ENCODE results near the gene GABRB3.

DNA sequence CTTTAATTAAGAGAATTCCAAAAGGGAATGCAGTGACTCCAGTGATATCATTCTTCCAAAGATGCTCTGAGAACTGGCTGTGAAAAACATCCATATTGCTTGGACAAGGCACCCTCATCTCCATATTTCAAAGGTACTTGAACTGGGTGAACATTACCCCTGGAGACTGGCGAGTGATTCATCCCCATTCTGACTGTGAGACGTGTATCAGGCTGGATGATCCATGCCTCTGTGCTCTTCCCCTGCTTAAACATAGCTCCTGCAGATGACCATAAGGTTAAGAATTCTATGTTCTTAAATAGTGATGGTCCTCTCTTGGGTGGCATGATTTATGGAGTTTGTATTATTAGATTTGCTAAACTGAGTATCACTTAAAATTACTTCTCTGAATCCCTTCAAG, 137.8 kb downstream of the GABRB3 start:
- no peak for TF ChIP-seq POLR2A (IDR thresholded peaks at IDR 0.05)
- TF ChIP-seq, protein P1, sequence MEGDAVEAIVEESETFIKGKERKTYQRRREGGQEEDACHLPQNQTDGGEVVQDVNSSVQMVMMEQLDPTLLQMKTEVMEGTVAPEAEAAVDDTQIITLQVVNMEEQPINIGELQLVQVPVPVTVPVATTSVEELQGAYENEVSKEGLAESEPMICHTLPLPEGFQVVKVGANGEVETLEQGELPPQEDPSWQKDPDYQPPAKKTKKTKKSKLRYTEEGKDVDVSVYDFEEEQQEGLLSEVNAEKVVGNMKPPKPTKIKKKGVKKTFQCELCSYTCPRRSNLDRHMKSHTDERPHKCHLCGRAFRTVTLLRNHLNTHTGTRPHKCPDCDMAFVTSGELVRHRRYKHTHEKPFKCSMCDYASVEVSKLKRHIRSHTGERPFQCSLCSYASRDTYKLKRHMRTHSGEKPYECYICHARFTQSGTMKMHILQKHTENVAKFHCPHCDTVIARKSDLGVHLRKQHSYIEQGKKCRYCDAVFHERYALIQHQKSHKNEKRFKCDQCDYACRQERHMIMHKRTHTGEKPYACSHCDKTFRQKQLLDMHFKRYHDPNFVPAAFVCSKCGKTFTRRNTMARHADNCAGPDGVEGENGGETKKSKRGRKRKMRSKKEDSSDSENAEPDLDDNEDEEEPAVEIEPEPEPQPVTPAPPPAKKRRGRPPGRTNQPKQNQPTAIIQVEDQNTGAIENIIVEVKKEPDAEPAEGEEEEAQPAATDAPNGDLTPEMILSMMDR (IDR thresholded peaks at IDR 0.05) = no peak

All from thyroid gland (tissue), 4 donors.